Cardiac muscle cell (in vitro differentiated cells and primary cell): Measurements from ENCODE around the gene REXO4. TPM values are rescaled to one million over a fixed set of nuclear protein-coding genes. Genes with fewer than 3 reads are reported as not detected.
"Not testable (repeated sequence)": the region's sequence is repeated elsewhere in the genome, so short reads cannot be mapped to it uniquely, and the experiment has no call there.

ENCODE experiments used
- DNase-seq, 2 donors: peaks; one replicate each; pipeline versions ENCODE4 v3.0.0 to v3.0.0-alpha.2; 2010 to 2017; ENCODE audit warnings: low read depth in 1 of 2, low spot score in 1 of 2
- H3K27ac ChIP-seq: fragments of 200-600 bp; sonication (generic); 2 replicates; pipeline ENCODE4 v1.5.1; 2016
- H3K27me3 ChIP-seq: fragments of 200-600 bp; sonication (generic); 2 replicates; pipeline ENCODE4 v1.6.0; 2016; ENCODE audit warnings: control low read depth
- H3K36me3 ChIP-seq: fragments of 200-600 bp; sonication (generic); 2 replicates; pipeline ENCODE4 v1.5.1; 2016; ENCODE audit warnings: control low read depth
- H3K4me1 ChIP-seq: fragments of 200-600 bp; sonication (generic); 2 replicates; pipeline ENCODE4 v1.8.1; 2017; ENCODE audit warnings: low read depth, mild to moderate bottlenecking, mixed run types
- H3K4me3 ChIP-seq: fragments of 200-600 bp; sonication (generic); 2 replicates; pipeline ENCODE4 v1.5.1; 2016; ENCODE audit warnings: mild to moderate bottlenecking
- H3K9me3 ChIP-seq: fragments of 200-600 bp; sonication (generic); 2 replicates; pipeline ENCODE4 v1.5.1; 2017; ENCODE audit warnings: low read depth, mild to moderate bottlenecking, control low read depth
- CTCF ChIP-seq: IDR thresholded peaks from 2 replicates; pipeline ENCODE4 v1.5.1; 2012; ENCODE audit warnings: low read depth, mild to moderate bottlenecking, low read length
- polyA plus RNA-seq: library from polyadenylated mRNA; unstranded; fragments of >200 nt; fragmentation: Nextera tagmentation; extraction: Ambion mirVana; gene quantifications from 2 replicates; pipeline ENCODE4 v1.2.1, GENCODE V29; 2016
- total RNA-seq: library from RNA; depleted of rRNA; stranded (reverse); fragments of >200 nt; gene quantifications from 2 replicates; pipeline ENCODE4 v1.2.3, GENCODE V29; 2016

The REXO4 gene
- total and polyA plus RNA-seq, 2 experiments from 2014 or later, result 27.1 to 50.2 TPM

GRCh38 chr9:133397370-133397769, 20.4 kb downstream of the REXO4 start:
- no peaks in the 10 kb centered on the region for H3K4me1 ChIP-seq
- H3K36me3 ChIP-seq, result no peaks in the 10 kb centered on the region
- H3K27me3 ChIP-seq, result no peaks in the 10 kb centered on the region
- H3K9me3 ChIP-seq, result no peaks in the 10 kb centered on the region
- TF ChIP-seq CTCF, result no peak
- no peak overlapping the region for H3K4me3 ChIP-seq
- no peak for DNase-seq
- H3K27ac ChIP-seq, result no peak overlapping the region

- DNase-seq, result peak; percentile 34 to 49
- H3K27ac ChIP-seq, result no peak overlapping the region
- H3K4me1 ChIP-seq, result no peaks in the 10 kb centered on the region
- no peaks in the 10 kb centered on the region for H3K27me3 ChIP-seq
- H3K9me3 ChIP-seq, result no peaks in the 10 kb centered on the region
- no peaks in the 10 kb centered on the region for H3K36me3 ChIP-seq
- TF ChIP-seq CTCF, result peak; percentile 52
- H3K4me3 ChIP-seq, result no peak overlapping the region
Measured at GRCh38 chr9:133396952-133397351, 20.9 kb downstream of the REXO4 start.

GRCh38 chr9:133394687-133395271, 23.0 kb downstream of the REXO4 start:
- TF ChIP-seq CTCF, result no peak
- H3K4me3 ChIP-seq, result no peak overlapping the region
- H3K27me3 ChIP-seq, result no peaks in the 10 kb centered on the region
- no peak overlapping the region for H3K27ac ChIP-seq
- H3K4me1 ChIP-seq, result no peaks in the 10 kb centered on the region
- DNase-seq, result no peak
- H3K9me3 ChIP-seq, result no peaks in the 10 kb centered on the region
- no peaks in the 10 kb centered on the region for H3K36me3 ChIP-seq

GRCh38 chr9:133393399-133393798, 24.4 kb downstream of the REXO4 start:
- no peaks in the 10 kb centered on the region for H3K4me1 ChIP-seq
- H3K27ac ChIP-seq, result no peak overlapping the region
- no peaks in the 10 kb centered on the region for H3K9me3 ChIP-seq
- no peak for TF ChIP-seq CTCF
- DNase-seq, result no peak
- no peaks in the 10 kb centered on the region for H3K27me3 ChIP-seq
- no peak overlapping the region for H3K4me3 ChIP-seq
- H3K36me3 ChIP-seq, result no peaks in the 10 kb centered on the region

GRCh38 chr9:133392308-133392707, 25.5 kb downstream of the REXO4 start:
- H3K36me3 ChIP-seq, H3K27me3 ChIP-seq: not testable (repeated sequence)

GRCh38 chr9:133391449-133391848, 26.4 kb downstream of the REXO4 start:
- not testable (repeated sequence) for H3K4me1 ChIP-seq, H3K9me3 ChIP-seq, H3K27ac ChIP-seq, DNase-seq, H3K36me3 ChIP-seq, H3K27me3 ChIP-seq, H3K4me3 ChIP-seq

More at GRCh38 chr9:133392308-133392707, 25.5 kb downstream of the REXO4 start:
- not testable (repeated sequence) for H3K9me3 ChIP-seq, H3K4me3 ChIP-seq, H3K4me1 ChIP-seq, DNase-seq, H3K27ac ChIP-seq

- Histone ChIP-seq H3K27ac (no peak overlapping the region), H3K4me3 (no peak overlapping the region), H3K27me3 (no peaks in the 10 kb centered on the region), H3K4me1 (no peaks in the 10 kb centered on the region), H3K36me3 (no peaks in the 10 kb centered on the region), H3K9me3 (no peaks in the 10 kb centered on the region)
- TF ChIP-seq CTCF, result no peak
- no peak for DNase-seq
Measured at GRCh38 chr9:133390713-133391112, 27.1 kb downstream of the REXO4 start.
